Measurements from ENCODE around the gene KRTAP1-5. TPM values are rescaled to one million over a fixed set of nuclear protein-coding genes. Genes with fewer than 3 reads are reported as not detected.
"Not testable (repeated sequence)": the region's sequence is repeated elsewhere in the genome, so short reads cannot be mapped to it uniquely, and the experiment has no call there.

KRTAP1-5 gene
- total and polyA plus RNA-seq, 10 of the 15 experiments (the other 5 are each of a cell fraction or from before 2014, with no cell fraction given) = not detected

DNA sequence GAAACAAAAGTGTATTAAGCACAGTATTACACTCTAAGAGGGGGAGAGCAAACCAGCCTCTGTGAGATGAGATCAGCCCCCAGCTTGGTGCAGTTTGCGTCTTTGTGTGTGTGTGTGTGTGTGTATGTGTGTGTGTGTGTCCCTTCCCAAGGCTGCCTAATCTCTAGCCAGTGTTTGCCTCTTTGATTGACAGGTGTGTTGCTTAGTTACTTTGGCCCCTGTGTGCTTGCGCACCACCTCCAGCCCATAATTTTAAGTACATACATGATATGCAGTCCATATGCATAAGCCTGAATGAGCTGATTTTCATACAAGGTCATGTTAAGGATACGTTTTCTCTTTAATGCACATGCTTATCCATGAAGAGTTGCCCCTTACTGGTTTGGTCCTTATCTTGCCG lies 25.2 kb downstream of the KRTAP1-5 start:
- DNase-seq (ENCODE audit: low read depth, low spot score) (no peak), ATAC-seq (no peak), FAIRE-seq (no peak)
- H3K27me3 ChIP-seq (replicated peaks in 1 of 2; ENCODE audit: control insufficient read depth in 2 of 2, insufficient read depth in 2 of 2, low read length in 1 of 2) = peaks cover 0 to 1% of the 10 kb centered on the region in 2 experiments; a peak in 2 of 4 replicates
- no peaks in the 10 kb centered on the region for H3K36me3 ChIP-seq (ENCODE audit: control insufficient read depth in 2 of 2, insufficient read depth in 2 of 2, low read length in 1 of 2)
- ChIA-PET SMC1A (ENCODE audit: uncharacterized antibody, unreplicated experiment) (no interaction called here), POLR2A (no interaction called here), RAD21 (ENCODE audit: unreplicated experiment) (no interaction called here), CTCF (no interaction called here)
- no peak overlapping the region for H3K27ac ChIP-seq (ENCODE audit: control insufficient read depth, insufficient read depth)
- H3K9ac ChIP-seq (ENCODE audit: control insufficient read depth, insufficient read depth, low read length) = no peak overlapping the region
- H4K20me1 ChIP-seq (ENCODE audit: control insufficient read depth, insufficient read depth) = no peaks in the 10 kb centered on the region
- H3K4me2 ChIP-seq (ENCODE audit: control insufficient read depth, insufficient read depth) = no peak overlapping the region
- WGBS (ENCODE audit: insufficient coverage, insufficient replicate concordance, low lambda C conversion rate, missing lambda C conversion rate) = 52% methylated on average over 4 of the region's 4 CpGs
- no TSS peak for BruUV-seq (replicated peaks)
- no peaks in the 10 kb centered on the region for H3K79me2 ChIP-seq (ENCODE audit: control insufficient read depth, insufficient read depth, low read length)
- H2AFZ ChIP-seq (ENCODE audit: control insufficient read depth, low read depth, low read length) = no peak overlapping the region
- intact Hi-C loops (cut with micrococcal nuclease; ENCODE audit: unreplicated experiment) (no loop called here), in situ Hi-C loops (cut with MboI) (no loop called here)
- no peak overlapping the region for H3K4me3 ChIP-seq
- H3K9me3 ChIP-seq (replicated peaks; ENCODE audit: control insufficient read depth, insufficient read depth, low read length) = no peaks in the 10 kb centered on the region
- no peaks in the 10 kb centered on the region for H3K4me1 ChIP-seq (ENCODE audit: control insufficient read depth, insufficient read depth, low read length)
- no peak for TF ChIP-seq FOXK2 (IDR thresholded peaks at IDR 0.05)
- no peak for TF ChIP-seq RFX5 (IDR thresholded peaks at IDR 0.05; ENCODE audit: low read depth, low read length)

DNA sequence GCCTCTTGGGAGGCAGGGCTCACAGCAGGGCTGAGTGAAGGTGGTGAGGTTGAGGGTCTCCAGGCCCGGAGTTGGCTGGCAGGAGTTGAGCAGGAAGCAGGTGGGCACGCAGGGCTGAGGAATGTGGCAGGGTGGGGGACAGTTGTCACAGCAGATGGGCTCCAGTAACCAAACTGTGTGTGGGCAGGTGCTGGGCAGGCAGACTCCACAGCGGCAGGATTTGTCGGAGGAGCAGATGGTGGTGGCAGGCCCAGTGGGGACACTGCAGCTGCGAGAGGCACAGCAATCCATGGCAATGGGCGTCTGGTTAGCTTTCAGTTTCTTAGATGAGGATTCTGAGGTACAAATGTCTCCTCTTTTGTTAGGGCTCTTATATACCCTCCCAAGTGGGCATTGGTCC lies 27.4 kb downstream of the KRTAP1-5 start, which contains the start of gene KRTAP3-2:
Gene KRTAP3-2, minus strand, starts transcription at position 344 of the 400 bp plus-strand sequence. Its CDS starts 53 bp downstream, at position 291.
- FAIRE-seq; H3K4me2 ChIP-seq (ENCODE audit: control insufficient read depth, insufficient read depth): not testable (repeated sequence)

More for the DNA sequence above, 27.4 kb downstream of the KRTAP1-5 start, which contains the start of gene KRTAP3-2:
- H3K79me2 ChIP-seq (ENCODE audit: control insufficient read depth, insufficient read depth, low read length); H3K9me3 ChIP-seq (replicated peaks; ENCODE audit: control insufficient read depth, insufficient read depth, low read length); H4K20me1 ChIP-seq (ENCODE audit: control insufficient read depth, insufficient read depth); H2AFZ ChIP-seq (ENCODE audit: control insufficient read depth, low read depth, low read length); SMC1A ChIA-PET (ENCODE audit: uncharacterized antibody, unreplicated experiment); H3K4me1 ChIP-seq (ENCODE audit: control insufficient read depth, insufficient read depth, low read length); RAD21 ChIA-PET (ENCODE audit: unreplicated experiment); H3K4me3 ChIP-seq; ATAC-seq; intact Hi-C loops (cut with micrococcal nuclease; ENCODE audit: unreplicated experiment); CTCF ChIA-PET; H3K27me3 ChIP-seq (replicated peaks in 1 of 2; ENCODE audit: control insufficient read depth in 2 of 2, insufficient read depth in 2 of 2, low read length in 1 of 2); POLR2A ChIA-PET; H3K36me3 ChIP-seq (ENCODE audit: control insufficient read depth in 2 of 2, insufficient read depth in 2 of 2, low read length in 1 of 2); in situ Hi-C loops (cut with MboI); H3K27ac ChIP-seq (ENCODE audit: control insufficient read depth, insufficient read depth); DNase-seq (ENCODE audit: low read depth, low spot score); H3K9ac ChIP-seq (ENCODE audit: control insufficient read depth, insufficient read depth, low read length); BruUV-seq (replicated peaks): not testable (repeated sequence)
- WGBS (ENCODE audit: insufficient coverage, insufficient replicate concordance, low lambda C conversion rate, missing lambda C conversion rate) = 46% methylated on average over 4 of the region's 6 CpGs

Data from GM12878 (cell line).